Large intestine (tissue), 3 donors: ENCODE results near the gene ME3. TPM values are rescaled to one million over a fixed set of nuclear protein-coding genes. Genes with fewer than 3 reads are reported as not detected.

Experiments used
- DNase-seq, 2 donors: peaks; one replicate each; pipeline versions ENCODE4 v3.0.0 to v3.0.0-alpha.2; 2013
- H3K27ac ChIP-seq: one replicate; pipeline ENCODE4 v1.5.1; 2013; ENCODE audit warnings: low read length
- H3K27me3 ChIP-seq: 2 replicates; pipeline ENCODE4 v1.6.1; 2013; ENCODE audit warnings: low read length; ENCODE audit not compliant: control insufficient read depth, insufficient read depth
- H3K36me3 ChIP-seq: 2 replicates; pipeline ENCODE4 v1.6.1; 2013; ENCODE audit warnings: low read length; ENCODE audit not compliant: control insufficient read depth, insufficient read depth
- H3K4me1 ChIP-seq: one replicate; pipeline ENCODE4 v1.6.1; 2013; ENCODE audit warnings: low read length; ENCODE audit not compliant: control insufficient read depth, insufficient read depth
- H3K4me3 ChIP-seq: one replicate; pipeline ENCODE4 v1.5.1; 2013; ENCODE audit warnings: low read length
- H3K9me3 ChIP-seq: one replicate; pipeline ENCODE4 v1.6.1; 2013; ENCODE audit warnings: mild to moderate bottlenecking, low read depth, low read length, moderate library complexity; ENCODE audit not compliant: control insufficient read depth
- WGBS: methylation state at CpG from one replicate; pipeline ENCODE4 v1.1.5; 2013; ENCODE audit warnings: low lambda C conversion rate; ENCODE audit not compliant: insufficient coverage; 5-methylcytosine and 5-hydroxymethylcytosine counted together
- polyA plus RNA-seq: library from polyadenylated mRNA; unstranded; fragments of 120-200 nt; gene quantifications from one replicate; pipeline ENCODE4 v1.2.1, GENCODE V29; 2013

The ME3 gene
- polyA plus RNA-seq, 1 donor, result 25.0 TPM

DNA sequence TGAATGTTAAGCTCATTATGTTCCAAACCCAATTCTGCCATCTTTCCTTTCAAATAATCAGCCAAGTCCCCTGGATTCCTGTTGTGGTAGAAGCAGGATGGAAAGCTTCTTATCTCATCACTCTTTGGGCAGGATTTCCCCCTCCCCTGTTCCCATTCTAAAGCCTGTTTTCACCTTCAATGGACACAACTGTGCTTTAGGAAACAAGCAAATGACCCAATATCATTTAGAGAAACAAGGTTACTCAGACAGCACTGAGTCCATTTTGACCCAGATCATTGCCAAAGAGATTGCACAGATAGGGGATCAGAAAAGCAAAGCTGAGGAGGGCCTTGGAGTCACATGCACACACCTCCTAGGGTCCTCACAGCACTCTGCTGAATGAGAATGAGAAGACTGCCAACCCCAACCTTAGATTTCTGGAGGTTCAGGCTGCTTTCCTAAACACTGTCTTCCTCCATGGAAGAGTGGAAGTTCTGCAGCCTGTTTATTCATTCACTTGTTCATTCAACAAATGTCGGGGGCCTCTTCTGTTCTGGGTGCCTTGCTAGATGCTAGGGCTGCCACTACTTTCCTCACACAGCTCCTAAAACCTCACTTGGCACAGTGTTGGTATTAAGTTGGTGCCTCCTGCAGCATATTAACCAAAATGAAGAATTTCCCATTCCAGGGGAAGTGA lies 95.3 kb downstream of the ME3 start:
- no peak overlapping the region for H3K4me3 ChIP-seq
- H3K27ac ChIP-seq, result no peak overlapping the region
- no peaks in the 10 kb centered on the region for H3K27me3 ChIP-seq
- WGBS, result no CpG with 5 or more reads among the region's 1 CpG
- H3K4me1 ChIP-seq, result peaks cover 12% of the 10 kb centered on the region
- no peaks in the 10 kb centered on the region for H3K36me3 ChIP-seq
- no peaks in the 10 kb centered on the region for H3K9me3 ChIP-seq
- DNase-seq, result no peak

- H3K9me3 ChIP-seq, result no peaks in the 10 kb centered on the region
- no peak overlapping the region for H3K4me3 ChIP-seq
- DNase-seq, result no peak
- H3K27ac ChIP-seq, result no peak overlapping the region
- 80% methylated on average over 1 of the region's 2 CpGs for WGBS
- H3K36me3 ChIP-seq, result no peaks in the 10 kb centered on the region
- peaks cover 10% of the 10 kb centered on the region for H3K4me1 ChIP-seq
- H3K27me3 ChIP-seq, result no peaks in the 10 kb centered on the region
Observed at GRCh38 chr11:86575927-86576326, 96.5 kb downstream of the ME3 start.

DNA sequence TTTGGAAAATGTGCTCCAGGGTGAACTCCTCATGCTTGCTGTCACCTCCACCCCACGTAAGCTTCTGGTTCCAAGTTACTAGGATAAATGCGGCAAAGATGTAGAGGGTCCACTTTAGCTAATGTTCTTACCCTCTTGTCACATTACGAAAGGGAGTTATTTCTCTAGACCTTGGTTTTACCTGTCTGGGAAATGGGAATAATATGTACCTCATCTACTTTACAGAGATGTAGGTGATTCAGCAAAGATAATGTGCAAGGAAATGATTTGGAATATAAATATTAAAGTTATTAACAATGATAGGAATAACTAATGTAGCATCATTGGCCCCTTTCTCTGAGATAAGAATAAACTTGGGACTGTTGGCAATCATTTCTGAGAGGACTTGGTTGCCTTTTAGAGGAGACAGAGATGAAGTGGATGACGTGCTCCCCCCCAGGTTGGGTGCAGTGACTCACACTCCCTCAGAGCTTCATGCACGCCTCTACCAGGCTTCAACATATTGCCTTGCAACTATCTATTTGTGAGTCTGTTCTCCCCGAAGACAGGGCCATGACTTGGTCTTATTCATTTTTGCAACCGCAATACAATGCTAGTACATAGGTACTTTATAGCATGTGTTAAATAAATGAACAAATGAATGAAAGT lies 97.1 kb downstream of the ME3 start:
- no peaks in the 10 kb centered on the region for H3K9me3 ChIP-seq
- H3K27me3 ChIP-seq, result no peaks in the 10 kb centered on the region
- no CpG with 5 or more reads among the region's 7 CpGs for WGBS
- H3K36me3 ChIP-seq, result no peaks in the 10 kb centered on the region
- H3K27ac ChIP-seq, result no peak overlapping the region
- DNase-seq, result no peak
- H3K4me3 ChIP-seq, result no peak overlapping the region
- H3K4me1 ChIP-seq, result peaks cover 8% of the 10 kb centered on the region

DNA sequence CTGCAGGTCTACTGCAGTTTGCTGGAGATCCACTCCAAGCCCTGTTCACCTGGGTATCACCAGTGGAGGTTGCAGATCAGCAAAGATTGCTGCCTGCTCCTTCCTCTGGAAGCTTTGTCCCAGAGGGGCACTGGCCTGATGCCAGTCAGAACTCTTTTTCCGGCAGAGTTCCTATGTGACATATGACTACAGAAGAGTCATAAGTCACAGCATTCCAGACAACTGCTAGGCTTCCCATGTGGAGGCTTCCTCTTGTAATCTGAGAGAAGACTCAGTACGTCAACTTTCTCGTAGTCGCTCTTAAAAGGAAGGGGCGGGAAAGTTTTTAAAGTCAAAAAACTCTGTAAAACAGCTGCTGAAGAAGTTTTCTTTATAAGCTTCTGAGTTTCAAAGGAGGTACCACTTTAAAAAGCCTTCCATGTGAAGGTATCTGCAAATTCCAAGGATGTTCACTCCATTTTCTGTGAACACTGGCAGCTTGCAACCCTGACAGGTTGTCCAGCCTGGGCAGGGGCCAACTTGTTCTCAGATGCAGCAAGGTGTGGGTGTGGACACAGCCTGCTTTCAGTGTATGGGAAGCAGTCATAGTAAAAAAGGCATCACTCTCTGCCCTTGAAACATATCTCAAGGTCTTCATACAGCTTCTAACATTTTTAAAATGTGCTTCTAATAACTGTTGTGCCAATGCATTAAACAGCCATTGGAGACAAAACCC lies 97.8 kb downstream of the ME3 start:
- Histone ChIP-seq H3K36me3 (no peaks in the 10 kb centered on the region), H3K4me3 (no peak overlapping the region), H3K27me3 (no peaks in the 10 kb centered on the region), H3K4me1 (peaks cover 8% of the 10 kb centered on the region), H3K27ac (no peak overlapping the region), H3K9me3 (no peaks in the 10 kb centered on the region)
- DNase-seq, result no peak
- no CpG with 5 or more reads among the region's 5 CpGs for WGBS

GRCh38 chr11:86571273-86571948 lies 101.0 kb downstream of the ME3 start:
- DNase-seq, result no peak
- H3K4me3 ChIP-seq, result no peak overlapping the region
- H3K27ac ChIP-seq, result no peak overlapping the region
- no peaks in the 10 kb centered on the region for H3K36me3 ChIP-seq
- H3K27me3 ChIP-seq, result no peaks in the 10 kb centered on the region
- H3K4me1 ChIP-seq, result peaks cover 7% of the 10 kb centered on the region
- whole genome bisulfite sequencing, result no CpG with 5 or more reads among the region's 5 CpGs
- no peaks in the 10 kb centered on the region for H3K9me3 ChIP-seq

DNA sequence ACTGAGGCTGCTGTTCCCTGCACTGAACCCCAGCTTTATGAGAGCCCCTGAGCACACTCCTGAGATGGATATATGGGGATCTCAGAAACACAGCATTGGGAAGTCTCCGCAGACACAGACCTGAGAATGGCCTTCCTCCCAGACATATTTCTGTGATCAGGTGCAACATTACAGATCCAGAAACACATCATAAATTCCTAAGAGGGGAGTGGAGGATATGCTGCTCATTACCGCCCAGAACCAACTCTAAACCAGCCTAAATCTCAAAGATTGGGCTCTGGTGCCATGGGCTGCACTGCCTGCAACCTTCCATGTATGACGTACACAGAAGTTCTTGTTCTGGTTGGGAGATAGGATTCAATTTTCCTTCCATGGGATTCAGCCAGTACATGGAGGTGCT lies 102.0 kb downstream of the ME3 start:
- Histone ChIP-seq H3K36me3 (no peaks in the 10 kb centered on the region), H3K27me3 (no peaks in the 10 kb centered on the region), H3K4me1 (peaks cover 7% of the 10 kb centered on the region), H3K27ac (no peak overlapping the region), H3K9me3 (no peaks in the 10 kb centered on the region), H3K4me3 (no peak overlapping the region)
- WGBS, result no CpG with 5 or more reads among the region's 3 CpGs
- DNase-seq, result peak in 1 of 2 donors; percentile 53

DNA sequence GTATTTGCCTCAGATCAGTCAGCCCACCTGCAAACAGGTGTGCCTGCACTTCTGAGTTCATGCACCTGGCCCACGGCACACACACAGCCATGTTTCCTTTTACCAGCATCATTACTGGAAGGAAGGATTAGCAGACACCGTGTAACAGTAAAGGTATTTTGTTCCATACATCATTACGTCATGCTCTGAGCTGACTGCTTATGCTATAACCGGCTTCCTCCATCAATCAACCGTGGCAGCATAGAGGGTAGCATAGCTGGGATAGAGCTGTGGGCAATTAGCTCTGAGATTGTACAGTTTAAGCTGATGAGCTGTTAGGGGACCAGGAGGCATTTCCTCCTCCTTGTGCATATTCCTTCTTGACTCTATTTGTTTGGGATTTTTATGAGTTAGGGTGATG lies 102.4 kb downstream of the ME3 start:
- H3K27me3 ChIP-seq, result no peaks in the 10 kb centered on the region
- DNase-seq, result peak in 1 of 2 donors; percentile 36
- no peak overlapping the region for H3K27ac ChIP-seq
- no CpG with 5 or more reads among the region's 5 CpGs for WGBS
- H3K36me3 ChIP-seq, result no peaks in the 10 kb centered on the region
- H3K4me3 ChIP-seq, result no peak overlapping the region
- H3K4me1 ChIP-seq, result peaks cover 7% of the 10 kb centered on the region
- no peaks in the 10 kb centered on the region for H3K9me3 ChIP-seq

DNA sequence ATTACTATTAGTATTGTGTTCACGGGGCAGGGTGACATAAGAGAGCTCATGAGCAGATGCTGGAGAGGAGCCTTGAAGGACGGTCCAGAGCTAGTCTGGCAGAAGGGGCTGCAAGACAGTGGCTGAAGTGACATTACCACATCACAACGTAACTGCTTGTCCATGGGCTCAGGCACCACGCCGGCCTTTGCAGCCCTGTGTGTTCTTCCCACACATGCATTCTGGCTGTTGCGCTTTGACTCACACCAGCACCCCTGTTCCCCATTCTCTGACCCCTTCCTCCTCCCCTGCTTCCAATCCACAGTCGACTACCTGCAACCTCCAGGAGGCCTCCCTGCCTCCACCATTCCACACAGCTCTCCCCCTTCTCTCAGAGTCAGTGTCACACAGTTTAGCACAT lies 103.3 kb downstream of the ME3 start:
- Histone ChIP-seq H3K36me3 (no peaks in the 10 kb centered on the region), H3K27me3 (no peaks in the 10 kb centered on the region), H3K9me3 (no peaks in the 10 kb centered on the region), H3K27ac (no peak overlapping the region), H3K4me1 (peaks cover 7% of the 10 kb centered on the region), H3K4me3 (no peak overlapping the region)
- no peak for DNase-seq
- 93% methylated on average over 3 of the region's 7 CpGs for WGBS

GRCh38 chr11:86565801-86566312 lies 106.6 kb downstream of the ME3 start:
- H3K9me3 ChIP-seq, result no peaks in the 10 kb centered on the region
- no peak overlapping the region for H3K27ac ChIP-seq
- no CpG with 5 or more reads among the region's 2 CpGs for WGBS
- H3K4me1 ChIP-seq, result peaks cover 7% of the 10 kb centered on the region
- H3K4me3 ChIP-seq, result no peak overlapping the region
- H3K27me3 ChIP-seq, result no peaks in the 10 kb centered on the region
- no peaks in the 10 kb centered on the region for H3K36me3 ChIP-seq
- no peak for DNase-seq

- 100% methylated on average over 1 of the region's 1 CpG for WGBS
- no peaks in the 10 kb centered on the region for H3K9me3 ChIP-seq
- peaks cover 5% of the 10 kb centered on the region for H3K4me1 ChIP-seq
- no peak for DNase-seq
- no peaks in the 10 kb centered on the region for H3K27me3 ChIP-seq
- no peak overlapping the region for H3K4me3 ChIP-seq
- no peaks in the 10 kb centered on the region for H3K36me3 ChIP-seq
- H3K27ac ChIP-seq, result no peak overlapping the region
Observed at GRCh38 chr11:86565388-86565787, 107.0 kb downstream of the ME3 start.
